B cell (primary cell): ENCODE results near the gene GKN1. TPM values are rescaled to one million over a fixed set of nuclear protein-coding genes. Genes with fewer than 3 reads are reported as not detected.

Experiments used
- ATAC-seq: fragments of 200-7000 bp; cut with Tn5 transposase; one replicate; pipeline ENCODE4 v1.10.0; 2021; ENCODE audit warnings: low read depth, mild to moderate bottlenecking, moderate number of reproducible peaks, moderate library complexity
- CTCF ChIA-PET: fragments of 350-600 bp; sonication (Branson Sonifier 250); formaldehyde crosslinking; loops from one replicate; lab custom pipeline; 2021; ENCODE audit warnings: antibody characterized with exemption, inconsistent platforms; lab: Charles Lee
- POLR2A ChIA-PET: fragments of 350-600 bp; sonication (Branson Sonifier 250); formaldehyde crosslinking; loops from one replicate; lab custom pipeline; 2021; ENCODE audit warnings: antibody characterized with exemption; lab: Charles Lee
- DNase-seq: peaks from one replicate; pipeline ENCODE4 v3.0.0; 2013
- H2AFZ ChIP-seq: 2 replicates; pipeline ENCODE4 v1.6.1; 2012; ENCODE audit warnings: mild to moderate bottlenecking, low read depth, low read length; ENCODE audit not compliant: insufficient read depth, poor library complexity, severe bottlenecking
- H3K27ac ChIP-seq, 2 donors: 1 replicate in 1 of 2; 2 replicates in 1 of 2; pipeline ENCODE4 v1.5.1; 2012 to 2013; ENCODE audit warnings: low read length in 2 of 2, mild to moderate bottlenecking in 2 of 2, moderate library complexity in 1 of 2
- H3K27me3 ChIP-seq, 4 experiments: fragments of 200-600 bp in 1 of 4; sonication (generic) in 1 of 4; replicated peaks in 1 of 4; 1 replicate in 2 of 4; 2 replicates in 2 of 4; pipeline versions ENCODE4 v1.6.1 to v1.7.0; 2013 to 2016; ENCODE audit warnings: low read length in 3 of 4, mild to moderate bottlenecking in 2 of 4, mixed read lengths in 1 of 4, moderate library complexity in 1 of 4; ENCODE audit not compliant: insufficient read depth in 4 of 4, control insufficient read depth in 3 of 4; ENCODE audit errors: control extremely low read depth in 1 of 4
- H3K36me3 ChIP-seq, 2 experiments: replicated peaks in 1 of 2; 1 replicate in 1 of 2; 2 replicates in 1 of 2; pipeline versions ENCODE4 v1.6.1 to v1.7.1; 2013; ENCODE audit warnings: low read length in 1 of 2; ENCODE audit not compliant: insufficient read depth in 2 of 2, control insufficient read depth in 1 of 2; ENCODE audit errors: control extremely low read depth in 1 of 2, extremely low read depth in 1 of 2
- H3K4me1 ChIP-seq, 2 donors: fragments of 200-600 bp in 1 of 2; sonication (generic) in 1 of 2; 1 replicate in 1 of 2; 2 replicates in 1 of 2; pipeline versions ENCODE4 v1.5.1 to v1.6.1; 2013 to 2017; ENCODE audit warnings: low read length in 2 of 2; ENCODE audit not compliant: control insufficient read depth in 2 of 2, insufficient read depth in 2 of 2
- H3K4me2 ChIP-seq: replicated peaks from 2 replicates; pipeline ENCODE3; 2012; ENCODE audit warnings: mild to moderate bottlenecking, low read depth, low read length; ENCODE audit not compliant: poor library complexity, severe bottlenecking
- H3K4me3 ChIP-seq, 5 experiments: fragments of 200-600 bp in 1 of 5; sonication (generic) in 1 of 5; 1 replicate in 3 of 5; 2 replicates in 2 of 5; pipeline versions ENCODE4 v1.5.1 to v1.7.0; 2011 to 2016; ENCODE audit warnings: low read length in 4 of 5, mild to moderate bottlenecking in 4 of 5, low read depth in 2 of 5, control low read depth in 1 of 5, moderate library complexity in 1 of 5; ENCODE audit not compliant: insufficient read depth in 1 of 5; ENCODE audit errors: control extremely low read depth in 1 of 5, extremely low read depth in 1 of 5
- H3K79me2 ChIP-seq: fragments of 200-600 bp; sonication (generic); one replicate; pipeline ENCODE4 v1.6.0; 2016; ENCODE audit warnings: low read length; ENCODE audit not compliant: control insufficient read depth, insufficient read depth
- H3K9ac ChIP-seq: fragments of 200-600 bp; sonication (generic); 2 replicates; pipeline ENCODE4 v1.6.1; 2017; ENCODE audit warnings: mild to moderate bottlenecking, low read length, moderate library complexity
- H3K9me3 ChIP-seq, 3 donors: one replicate each; pipeline versions ENCODE4 v1.6.1 to v1.7.1; 2013; ENCODE audit warnings: low read length in 2 of 3; ENCODE audit not compliant: control insufficient read depth in 2 of 3, insufficient read depth in 1 of 3; ENCODE audit errors: control extremely low read depth in 1 of 3
- H4K20me1 ChIP-seq: 2 replicates; pipeline ENCODE4 v1.6.0; 2012; ENCODE audit warnings: mild to moderate bottlenecking, low read length; ENCODE audit not compliant: insufficient read depth, control insufficient read depth, poor library complexity, severe bottlenecking
- H3K27ac Mint-ChIP-seq: one replicate; pipeline ENCODE4 v1.8.0; 2021; ENCODE audit warnings: mixed read lengths
- H3K27me3 Mint-ChIP-seq: one replicate; pipeline ENCODE4 v1.8.0; 2021; ENCODE audit warnings: mixed read lengths
- H3K4me1 Mint-ChIP-seq: one replicate; pipeline ENCODE4 v1.8.0; 2021; ENCODE audit warnings: mixed read lengths
- H3K4me3 Mint-ChIP-seq: one replicate; pipeline ENCODE4 v1.8.0; 2021; ENCODE audit warnings: mixed read lengths
- H3K9me3 Mint-ChIP-seq: one replicate; pipeline ENCODE4 v1.8.0; 2022; ENCODE audit warnings: mixed read lengths; ENCODE audit not compliant: insufficient read depth
- CTCF ChIP-seq: fragments of 200-600 bp; IDR thresholded peaks from one replicate; pipeline ENCODE4 v1.8.0; 2022; ENCODE audit warnings: antibody characterized with exemption, mild to moderate bottlenecking
- EZH2 ChIP-seq: IDR thresholded peaks from 2 replicates; pipeline ENCODE4 v1.6.1; 2012; ENCODE audit warnings: borderline replicate concordance, low read depth, mild to moderate bottlenecking, moderate library complexity, low read length; ENCODE audit not compliant: insufficient read depth, poor library complexity, severe bottlenecking
- WGBS: methylation state at CpG from one replicate; pipeline ENCODE4 v1.1.5; 2013; ENCODE audit warnings: missing lambda C conversion rate; ENCODE audit not compliant: insufficient coverage; 5-methylcytosine and 5-hydroxymethylcytosine counted together
- intact Hi-C: fragments of 100-400 bp; cut with micrococcal nuclease; formaldehyde crosslinking; loops from one replicate; pipeline ENCODE4 v1.10.0; 2022
- polyA plus RNA-seq: library from polyadenylated mRNA; depleted of rRNA; stranded (reverse); fragments of >200 nt; gene quantifications from 2 replicates; pipeline ENCODE4 v1.2.3, GENCODE V29; 2012
- total RNA-seq, 2 donors: library from RNA; stranded (reverse); fragments of 120-200 nt in 1 of 2; gene quantifications; 1 replicate in 1 of 2; 2 replicates in 1 of 2; pipeline versions ENCODE4 v1.2.3 to v1.2.4, GENCODE V29; 2013 to 2022

GKN1 gene
- total and polyA plus RNA-seq, 2 donors (not counting 1 experiment from before 2014, with no cell fraction given): not detected

- Histone ChIP-seq H3K79me2 (no peaks in the 10 kb centered on the region), H4K20me1 (no peaks in the 10 kb centered on the region), H3K27me3 (peaks cover 0 to 19% (median 13%) of the 10 kb centered on the region in 4 experiments), H3K9ac (no peak overlapping the region), H3K36me3 (no peaks in the 10 kb centered on the region), H3K27ac (no peak overlapping the region), H3K4me3 (no peak overlapping the region), H3K4me2 (no peak overlapping the region), H3K4me1 (no peaks in the 10 kb centered on the region), H2AFZ (no peak overlapping the region), H3K9me3 (no peaks in the 10 kb centered on the region)
- TF ChIP-seq EZH2 (no peak), CTCF (no peak)
- 88% methylated on average over 1 of the region's 1 CpG for WGBS
- Mint-ChIP-seq H3K27me3 (peaks cover 45% of the 10 kb centered on the region), H3K9me3 (no peaks in the 10 kb centered on the region), H3K27ac (no peak overlapping the region), H3K4me1 (no peaks in the 10 kb centered on the region), H3K4me3 (no peak overlapping the region)
- intact Hi-C loops: no loop called here
- ChIA-PET POLR2A (no interaction called here), CTCF (no interaction called here)
- DNase-seq (no peak), ATAC-seq (no peak)
Measured at GRCh38 chr2:69022548-69022947, 48.1 kb downstream of the GKN1 start.

GRCh38 chr2:69023236-69023635 lies 48.8 kb downstream of the GKN1 start:
- H3K36me3 ChIP-seq: no peaks in the 10 kb centered on the region
- H3K27ac ChIP-seq: no peak overlapping the region
- Mint-ChIP-seq H3K27me3 (peaks cover 38% of the 10 kb centered on the region), H3K9me3 (no peaks in the 10 kb centered on the region), H3K27ac (no peak overlapping the region), H3K4me3 (no peak overlapping the region), H3K4me1 (no peaks in the 10 kb centered on the region)
- intact Hi-C loops: no loop called here
- no peaks in the 10 kb centered on the region for H3K4me1 ChIP-seq
- no peak overlapping the region for H2AFZ ChIP-seq
- CTCF ChIA-PET: interaction anchor here (0.7 kb wide), 1 partner anchor 79 kb away, joined by 3 read pairs; no protein-coding TSS in a partner anchor
- H3K4me2 ChIP-seq: no peak overlapping the region
- no peak overlapping the region for H3K4me3 ChIP-seq
- no peak for DNase-seq
- POLR2A ChIA-PET: no interaction called here
- no peak for ATAC-seq
- H3K9ac ChIP-seq: no peak overlapping the region
- no peaks in the 10 kb centered on the region for H3K9me3 ChIP-seq
- no peaks in the 10 kb centered on the region for H3K79me2 ChIP-seq
- H3K27me3 ChIP-seq: peaks cover 0 to 19% (median 13%) of the 10 kb centered on the region in 4 experiments
- WGBS: 92% methylated on average over 2 of the region's 2 CpGs
- TF ChIP-seq EZH2: no peak
- TF ChIP-seq CTCF: no peak
- no peaks in the 10 kb centered on the region for H4K20me1 ChIP-seq
